ENCODE results near the gene ARFGAP1. TPM values are rescaled to one million over a fixed set of nuclear protein-coding genes. Genes with fewer than 3 reads are reported as not detected.

ARFGAP1 gene
- total and polyA plus RNA-seq, 10 of the 15 experiments (the other 5 are each of a cell fraction or from before 2014, with no cell fraction given): 0.45 to 79.9 (median 30.8) TPM

- no peak overlapping the region for H3K9ac ChIP-seq (ENCODE audit: control insufficient read depth, insufficient read depth, low read length)
- no peak for FAIRE-seq
- in situ Hi-C loops (cut with MboI) (no loop called here), intact Hi-C loops (cut with micrococcal nuclease; ENCODE audit: unreplicated experiment) (no loop called here)
- DNase-seq (ENCODE audit: low read depth, low spot score): no peak
- ChIA-PET RAD21 (ENCODE audit: unreplicated experiment) (no interaction called here), SMC1A (ENCODE audit: uncharacterized antibody, unreplicated experiment) (no interaction called here), POLR2A (no interaction called here), CTCF (no interaction called here)
- no peak for ATAC-seq
- H3K4me1 ChIP-seq (ENCODE audit: control insufficient read depth, insufficient read depth, low read length): no peaks in the 10 kb centered on the region
- no peaks in the 10 kb centered on the region for H3K9me3 ChIP-seq (replicated peaks; ENCODE audit: control insufficient read depth, insufficient read depth, low read length)
- H4K20me1 ChIP-seq (ENCODE audit: control insufficient read depth, insufficient read depth): no peaks in the 10 kb centered on the region
- no peak overlapping the region for H2AFZ ChIP-seq (ENCODE audit: control insufficient read depth, low read depth, low read length)
- no peaks in the 10 kb centered on the region for H3K36me3 ChIP-seq (ENCODE audit: control insufficient read depth in 2 of 2, insufficient read depth in 2 of 2, low read length in 1 of 2)
- WGBS (ENCODE audit: insufficient coverage, insufficient replicate concordance, low lambda C conversion rate, missing lambda C conversion rate): 58% methylated on average over 16 of the region's 16 CpGs
- no peaks in the 10 kb centered on the region for H3K79me2 ChIP-seq (ENCODE audit: control insufficient read depth, insufficient read depth, low read length)
- no peak overlapping the region for H3K4me2 ChIP-seq (ENCODE audit: control insufficient read depth, insufficient read depth)
- no peak overlapping the region for H3K4me3 ChIP-seq
- TF ChIP-seq ZBTB11 (CRISPR knock-in tag; IDR thresholded peaks at IDR 0.05) (no peak), MEF2B (IDR thresholded peaks at IDR 0.05; ENCODE audit: partially characterized antibody, poor library complexity, severe bottlenecking) (no peak)
- no TSS peak for BruUV-seq (replicated peaks)
- no peaks in the 10 kb centered on the region for H3K27me3 ChIP-seq (replicated peaks in 1 of 2; ENCODE audit: control insufficient read depth in 2 of 2, insufficient read depth in 2 of 2, low read length in 1 of 2)
- H3K27ac ChIP-seq (ENCODE audit: control insufficient read depth, insufficient read depth): no peak overlapping the region
Measured at GRCh38 chr20:63297796-63298572, 25.4 kb downstream of the ARFGAP1 start.

All from GM12878 (cell line).